NCI-H524 treated with DMSO at 0.1 percent for 48 hours (cell line): Measurements from ENCODE around the gene CDH16.

Experiments
- DNase-seq: peaks from one replicate; lab custom pipeline; 2025; lab: John Stamatoyannopoulos, UW

CDH16 gene

DNA sequence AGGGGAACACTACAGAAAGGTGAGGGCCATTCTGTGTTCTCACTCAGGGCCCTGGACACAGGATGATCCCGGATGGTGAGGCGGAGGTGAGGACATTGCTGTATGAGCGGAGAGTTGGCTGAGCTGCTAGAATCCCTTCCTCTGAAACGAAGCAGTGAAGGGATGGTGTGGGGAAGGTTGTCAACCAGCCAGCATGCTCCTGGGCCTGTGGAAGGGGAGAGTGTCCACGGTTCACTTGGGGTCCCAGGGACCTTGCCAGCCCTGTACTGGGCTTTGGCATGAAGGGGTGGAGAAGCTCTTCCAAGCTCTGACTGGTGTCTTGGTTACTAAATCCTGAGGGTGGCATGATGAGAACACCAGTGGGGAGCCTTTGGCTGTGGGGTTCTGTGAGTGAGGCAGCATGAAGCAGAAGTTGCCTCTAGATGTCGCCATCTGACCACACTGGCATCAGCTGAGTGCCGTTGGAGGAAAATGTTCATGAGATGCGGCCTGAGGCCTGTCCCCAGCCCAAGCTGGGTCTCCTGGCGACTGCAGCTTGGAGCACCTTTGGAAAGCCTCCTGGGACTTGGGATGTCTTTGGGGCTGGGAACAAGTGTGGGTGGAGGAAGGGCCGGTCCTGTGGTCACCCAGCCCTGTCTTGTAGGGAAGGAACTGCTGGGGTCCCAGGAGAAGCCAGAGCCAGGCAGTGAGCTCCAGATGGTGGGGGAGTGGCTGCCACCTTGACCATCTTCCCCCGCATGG lies 23.6 kb downstream of the CDH16 start:
- DNase-seq, result no peak

DNA sequence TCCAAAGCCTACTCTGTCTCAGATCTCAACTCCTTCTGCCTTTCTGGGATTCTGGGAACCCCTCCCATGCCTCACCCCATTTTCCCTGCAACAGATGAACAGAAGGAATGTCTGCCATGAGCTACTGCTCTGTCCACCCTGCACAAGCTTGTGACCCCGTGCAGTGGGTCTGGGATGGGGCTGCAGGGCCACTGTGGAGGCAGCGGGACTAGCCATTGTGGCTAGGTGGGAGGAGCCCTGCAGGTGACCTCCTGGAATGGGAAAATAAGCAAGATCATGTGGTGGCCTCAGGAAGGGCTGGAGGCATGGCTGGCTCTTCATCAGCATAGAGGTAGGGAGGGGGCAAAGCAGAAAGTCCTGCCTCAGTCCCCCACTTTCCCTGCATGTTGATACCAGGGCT lies 24.6 kb downstream of the CDH16 start:
- DNase-seq, result no peak

DNA sequence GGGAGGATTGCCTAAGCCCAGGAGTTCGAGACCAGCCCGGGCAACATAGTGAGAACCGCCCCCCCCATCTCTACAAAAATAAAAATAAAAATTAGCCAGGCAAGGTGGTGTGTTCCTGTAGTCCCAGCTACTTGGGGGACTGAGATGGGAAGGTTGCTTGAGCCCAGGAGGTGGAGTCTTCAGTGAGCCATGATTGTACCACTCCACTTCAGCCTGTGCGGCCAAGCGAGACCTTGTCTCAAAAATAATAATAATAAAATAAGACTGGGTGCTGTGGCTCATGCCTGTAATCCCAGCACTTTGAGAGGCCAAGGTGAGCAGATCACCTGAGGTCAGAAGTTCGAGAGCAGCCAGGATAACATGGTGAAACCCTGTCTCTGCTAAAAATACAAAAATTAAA lies 26.9 kb downstream of the CDH16 start:
- DNase-seq, result no peak

DNA sequence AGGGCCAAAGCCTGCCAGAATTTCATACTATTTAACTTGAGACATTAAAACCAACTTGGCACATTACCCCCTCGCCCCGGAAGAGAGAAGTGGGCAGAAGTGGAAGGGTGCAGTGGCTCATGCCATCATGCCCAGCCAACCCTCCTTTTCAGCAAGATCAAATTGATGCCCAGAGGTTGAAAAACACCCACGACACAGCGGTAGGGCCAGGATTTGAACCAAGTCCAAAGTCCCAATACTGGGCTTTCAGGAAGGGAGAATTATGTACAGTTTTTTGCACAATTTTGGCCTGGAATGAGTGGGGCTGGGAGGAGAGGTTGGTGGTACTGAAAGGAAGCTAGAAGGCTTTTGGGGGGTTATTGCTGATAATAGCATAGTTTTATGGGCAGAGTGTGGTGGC lies 27.3 kb downstream of the CDH16 start:
- DNase-seq, result no peak

DNA sequence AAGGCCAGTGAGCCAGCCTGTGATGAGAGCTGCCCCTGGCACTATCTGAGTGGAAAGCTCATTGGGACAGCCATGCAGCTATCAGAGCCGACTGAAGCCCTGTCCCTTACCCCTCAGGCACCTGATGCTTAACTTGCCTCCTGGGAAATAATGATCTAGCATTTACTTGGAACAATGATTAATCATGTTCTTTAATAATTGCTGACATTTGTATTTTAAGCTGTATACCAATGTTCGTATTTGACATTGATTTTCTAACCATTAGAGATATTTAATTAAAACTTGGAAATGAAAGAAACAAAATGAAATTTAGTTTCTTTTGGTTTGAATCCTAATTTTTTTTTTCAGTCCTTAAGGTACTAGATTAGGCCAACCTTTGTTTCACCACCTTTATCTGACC lies 27.9 kb downstream of the CDH16 start:
- DNase-seq, result no peak

DNA sequence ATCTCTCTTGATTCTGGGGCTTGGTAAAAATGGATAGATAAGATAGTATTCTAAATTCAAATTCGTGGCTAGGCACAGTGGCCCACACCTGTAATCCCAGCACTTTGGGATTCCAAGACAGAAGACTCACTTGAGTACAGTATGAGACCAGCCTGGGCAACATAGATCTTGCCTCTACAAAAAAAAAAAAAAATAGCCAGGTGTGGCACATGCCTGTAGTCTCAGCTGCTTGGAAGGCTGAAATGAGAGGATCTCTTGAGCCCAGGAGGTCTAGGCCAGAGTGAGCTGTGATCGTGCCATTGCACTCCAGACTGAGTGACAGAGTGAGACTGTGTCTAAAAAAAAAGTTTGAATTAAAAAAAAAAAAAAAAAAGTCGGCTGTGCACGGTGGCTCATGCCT lies 29.1 kb downstream of the CDH16 start:
- DNase-seq, result no peak

DNA sequence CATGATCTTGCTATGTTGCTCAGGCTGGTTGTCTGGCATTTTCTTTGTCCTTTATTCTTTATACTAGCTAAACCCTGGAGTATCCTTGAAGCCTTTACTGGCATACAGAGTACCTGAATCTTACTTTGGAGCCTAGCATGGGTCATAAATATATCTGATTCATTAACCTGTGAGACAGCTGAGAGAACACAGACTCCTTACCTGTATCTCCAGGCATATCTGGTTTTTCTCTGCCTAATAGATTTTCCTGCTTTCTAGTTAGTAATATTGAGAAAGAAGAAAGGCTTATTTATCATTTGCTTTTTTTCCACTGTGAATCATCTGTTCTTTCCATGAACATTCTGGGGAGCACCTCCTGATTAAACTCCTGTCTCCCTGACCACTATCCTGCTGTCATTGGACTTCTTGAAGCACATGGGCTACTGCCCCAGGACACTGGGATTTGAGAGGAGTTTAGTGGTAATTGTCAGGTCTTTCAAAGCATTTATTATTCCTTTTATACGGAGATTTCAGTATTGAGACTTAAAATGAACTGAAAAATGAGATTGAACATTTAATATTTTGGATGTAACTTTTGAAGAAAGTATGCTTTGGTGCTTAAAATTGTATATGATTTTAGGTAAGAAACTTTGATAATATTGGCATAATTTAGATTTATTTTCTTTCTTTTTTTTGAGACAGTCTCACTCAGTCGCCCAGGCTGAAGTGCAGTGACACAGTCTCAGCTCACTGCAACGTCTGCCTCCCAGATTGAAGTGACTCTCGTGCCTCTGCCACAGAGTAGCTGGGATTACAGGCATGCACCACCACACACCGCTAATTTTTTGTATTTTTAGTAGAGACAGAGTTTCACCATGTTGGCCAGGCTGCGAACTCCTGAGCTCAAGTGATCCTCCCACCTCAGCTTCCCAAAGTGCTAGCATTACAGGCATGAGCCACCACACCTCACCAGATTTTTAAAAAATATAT lies 29.8 kb downstream of the CDH16 start:
- DNase-seq, result no peak

DNA sequence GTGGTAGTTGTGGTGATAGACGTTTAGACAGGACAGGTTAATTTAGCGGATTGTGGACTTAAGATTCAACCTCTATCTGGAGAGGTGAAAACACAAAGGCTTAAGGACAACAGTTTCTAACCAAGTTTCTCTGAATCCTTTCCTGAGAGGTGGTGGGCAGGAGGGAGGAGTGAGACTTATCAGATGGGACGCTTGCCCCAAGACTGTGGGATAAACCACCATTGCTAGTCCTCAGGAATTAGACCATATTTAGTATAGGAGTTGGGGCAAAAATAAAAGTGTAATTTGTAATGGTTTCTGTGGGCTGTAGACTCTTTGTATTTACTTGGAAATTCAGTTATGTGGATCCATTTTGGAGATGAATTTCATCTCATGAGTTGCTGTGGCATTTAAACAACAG lies 31.8 kb downstream of the CDH16 start:
- DNase-seq, result no peak

DNA sequence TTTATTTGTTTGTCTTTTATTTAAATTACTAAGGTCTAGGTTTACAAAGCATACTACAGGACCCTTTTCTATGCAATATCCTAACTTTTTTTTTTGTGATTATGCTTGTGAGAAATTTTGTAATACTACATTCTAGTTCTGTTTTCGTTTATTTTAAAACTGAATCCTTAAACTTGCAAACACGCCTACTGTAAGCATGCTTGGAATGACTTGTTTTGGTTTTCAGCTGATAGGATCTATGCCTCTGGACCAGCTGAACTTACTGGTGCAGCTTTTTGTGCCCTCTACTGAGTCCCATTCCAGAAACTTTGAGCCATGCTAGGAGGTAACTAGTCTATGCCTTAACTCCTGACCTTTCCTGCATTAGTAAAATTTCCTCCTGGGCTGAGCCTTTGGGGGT lies 32.4 kb downstream of the CDH16 start:
- DNase-seq, result no peak

DNA sequence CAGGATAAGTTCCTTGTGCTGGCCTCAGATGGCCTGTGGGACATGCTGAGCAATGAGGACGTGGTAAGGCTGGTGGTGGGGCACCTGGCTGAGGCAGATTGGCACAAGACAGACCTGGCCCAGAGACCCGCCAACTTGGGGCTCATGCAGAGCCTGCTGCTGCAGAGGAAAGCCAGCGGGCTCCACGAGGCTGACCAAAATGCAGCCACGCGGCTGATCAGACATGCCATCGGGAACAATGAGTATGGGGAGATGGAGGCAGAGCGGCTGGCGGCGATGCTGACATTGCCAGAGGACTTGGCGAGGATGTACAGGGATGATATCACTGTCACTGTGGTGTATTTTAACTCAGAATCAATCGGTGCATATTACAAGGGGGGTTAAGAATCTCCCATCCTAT lies 33.2 kb downstream of the CDH16 start:
- DNase-seq, result no peak

DNA sequence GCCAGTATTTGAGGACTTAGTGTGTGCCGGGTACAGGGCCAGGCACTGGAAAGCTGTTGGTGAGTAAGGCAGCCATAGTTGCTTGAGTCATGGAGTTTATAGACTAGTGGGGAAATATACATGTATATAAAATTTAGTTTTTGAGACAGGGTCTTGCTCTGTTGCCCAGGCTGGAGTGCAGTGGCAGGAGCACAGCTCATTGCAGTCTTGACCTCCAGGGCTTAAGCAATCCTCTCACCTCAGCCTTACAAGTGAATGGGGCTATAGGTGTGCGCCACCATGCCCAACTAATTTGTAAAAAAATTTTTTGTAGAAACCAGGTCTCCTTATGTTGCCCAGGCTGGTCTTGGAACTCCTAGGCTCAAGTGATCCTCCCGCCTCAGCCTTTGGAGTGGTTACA lies 36.0 kb downstream of the CDH16 start:
- no peak for DNase-seq

DNA sequence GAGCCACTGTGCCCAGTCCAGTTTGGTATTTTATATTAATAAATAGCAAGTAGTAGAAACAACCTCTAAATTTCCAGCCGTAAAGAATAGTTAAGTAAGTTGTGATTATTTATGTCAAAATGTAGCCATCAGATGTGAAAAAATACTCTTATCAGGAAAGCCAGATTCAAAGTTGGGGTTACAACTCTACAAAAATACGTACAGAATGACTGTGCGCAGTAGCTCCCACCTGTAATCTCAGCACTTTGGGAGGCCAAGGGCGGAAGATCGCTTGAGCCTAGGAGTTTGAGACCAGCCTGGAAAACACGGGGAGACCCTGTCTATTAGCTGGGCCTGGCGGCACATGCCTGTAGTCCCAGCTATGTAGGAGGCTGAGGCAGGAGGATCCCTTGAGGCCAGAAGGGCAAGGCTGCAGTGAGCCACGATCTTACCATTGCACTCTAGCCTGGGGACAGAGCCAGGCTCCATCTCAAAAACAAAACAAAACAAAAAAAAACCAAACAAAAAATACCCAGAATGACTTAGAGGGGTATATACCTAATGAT lies 36.6 kb downstream of the CDH16 start:
- no peak for DNase-seq

DNA sequence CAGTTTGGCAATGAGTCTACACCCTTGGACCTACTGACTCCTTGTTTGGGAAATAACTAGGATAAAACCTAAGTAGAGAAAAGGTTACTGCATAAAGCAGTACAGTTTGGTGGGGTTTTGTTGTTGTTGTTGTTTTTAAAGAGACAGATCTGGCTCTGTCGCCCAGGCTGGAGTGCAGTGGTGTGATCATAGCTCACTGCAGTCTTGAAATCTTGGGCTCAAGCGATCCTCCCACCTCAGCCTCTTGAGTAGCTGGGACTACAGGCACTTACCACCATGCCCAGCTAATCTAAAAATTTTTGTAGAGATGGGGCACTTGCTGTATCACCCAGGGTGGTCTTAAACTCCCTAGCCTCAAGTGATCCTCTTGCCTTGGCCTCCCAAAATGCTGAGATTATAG lies 37.1 kb downstream of the CDH16 start:
- DNase-seq, result no peak

DNA sequence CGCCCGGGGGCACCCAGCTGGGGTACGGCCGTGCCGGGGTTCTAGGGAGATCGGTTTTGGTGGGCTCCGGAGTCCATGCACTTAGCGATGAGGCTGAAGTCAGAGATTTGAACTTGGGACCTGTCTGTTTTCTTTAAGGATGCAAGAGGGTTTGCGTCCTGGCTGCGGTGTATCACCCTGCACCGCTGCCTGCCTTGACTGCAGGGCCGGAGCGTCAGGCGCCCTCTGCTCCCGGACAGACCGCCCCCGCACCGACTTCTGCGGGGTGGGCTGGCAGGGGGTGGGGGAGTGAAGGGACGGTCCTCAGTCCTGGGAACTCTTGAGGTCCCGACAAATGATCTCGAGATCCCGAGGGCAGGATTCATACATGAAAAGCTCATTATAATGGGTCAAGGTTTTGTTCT lies 37.7 kb downstream of the CDH16 start:
- no peak for DNase-seq

DNA sequence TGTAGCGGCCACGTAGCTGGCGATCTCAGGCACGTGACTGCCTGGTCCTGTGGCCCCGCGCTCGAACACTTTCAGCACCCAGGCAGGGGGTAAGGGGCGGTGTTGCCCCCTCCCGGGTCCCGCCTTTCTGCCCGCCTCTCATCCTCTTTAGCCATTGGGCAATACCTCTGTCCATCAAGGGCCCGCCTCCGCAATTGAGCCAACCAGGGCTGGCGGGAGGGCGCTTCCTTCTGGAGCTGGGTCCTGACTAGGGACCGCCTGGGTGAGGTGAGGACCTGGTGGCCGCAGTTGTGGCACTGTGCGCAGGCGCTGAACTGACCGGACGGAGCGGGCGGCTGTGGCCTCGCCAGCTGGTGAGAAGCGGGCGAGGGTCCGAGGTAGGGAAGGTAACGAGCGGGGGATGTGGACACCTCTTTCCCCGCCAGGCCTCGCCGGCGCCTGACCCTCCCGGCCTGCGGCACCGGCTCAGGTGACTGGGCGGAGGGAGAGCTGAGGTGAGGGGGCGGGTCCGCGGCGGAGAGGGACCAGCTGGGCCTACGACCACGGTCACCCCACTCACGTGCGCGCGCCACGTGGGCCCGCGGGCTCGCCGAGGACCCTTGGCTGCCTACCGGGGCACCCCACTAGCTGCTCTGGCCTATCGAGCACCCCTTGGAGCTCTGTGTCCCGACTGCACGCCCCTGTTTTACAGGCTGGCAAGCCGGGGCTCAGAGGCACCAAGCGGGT lies 38.2 kb downstream of the CDH16 start, which contains the start of gene PDP2:
PDP2 (plus strand) TSS at position 228 of the 726 bp plus-strand sequence. CDS start 3,770 bp downstream, outside the sequence.
- DNase-seq, result peak; percentile 88

DNA sequence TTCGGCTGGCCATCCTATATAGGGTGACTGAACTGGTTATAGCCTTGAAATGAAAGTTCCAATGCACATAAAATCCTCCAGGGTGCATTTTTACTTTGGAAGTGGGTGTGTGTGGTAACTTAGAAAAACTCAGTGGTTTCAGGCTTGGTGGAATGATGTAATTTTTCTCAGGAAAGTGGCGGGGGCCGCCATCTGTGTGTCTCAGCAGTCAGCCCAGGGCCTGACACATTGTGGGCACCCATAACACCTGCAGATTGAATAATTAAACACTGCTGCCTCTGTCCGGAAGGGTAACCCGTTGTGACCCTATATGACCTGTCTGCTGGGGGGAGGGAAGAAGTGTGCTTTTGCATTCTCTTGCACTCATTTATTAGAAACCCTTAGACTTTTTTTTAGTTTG lies 40.6 kb downstream of the CDH16 start:
- no peak for DNase-seq

DNA sequence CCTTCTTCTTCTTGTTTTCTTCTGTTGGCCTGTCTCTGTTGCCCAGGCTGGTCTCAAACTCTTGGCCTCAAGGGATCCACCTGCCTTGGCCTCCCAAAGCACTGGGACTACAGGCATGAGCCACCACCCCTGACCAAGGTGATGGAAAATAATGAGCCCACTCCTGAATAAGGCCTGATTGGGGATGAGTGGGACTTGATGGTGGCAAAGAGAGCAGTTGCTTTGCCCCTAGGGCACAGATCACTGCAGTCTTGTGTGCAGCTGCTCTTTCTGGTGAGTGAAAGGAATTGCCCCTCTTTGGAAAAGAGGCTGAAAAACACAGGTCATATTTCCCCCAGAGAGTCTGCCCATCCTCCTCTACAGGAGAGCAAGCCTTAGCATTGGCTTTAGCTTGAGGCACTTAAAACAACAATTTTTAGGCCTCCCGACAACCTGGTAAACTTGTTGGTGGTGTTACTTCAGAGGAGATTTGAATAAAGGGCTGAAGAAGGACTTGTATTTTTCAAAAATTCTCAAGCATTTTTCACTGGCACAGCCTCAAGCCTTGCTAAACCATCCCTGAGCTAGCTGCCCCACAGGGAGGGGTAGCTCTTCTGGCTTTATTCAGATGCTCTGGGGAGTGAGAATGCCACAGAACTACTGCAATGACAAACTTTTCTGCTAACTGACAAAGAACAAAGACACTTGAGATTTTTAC lies 44.5 kb downstream of the CDH16 start:
- no peak for DNase-seq

DNA sequence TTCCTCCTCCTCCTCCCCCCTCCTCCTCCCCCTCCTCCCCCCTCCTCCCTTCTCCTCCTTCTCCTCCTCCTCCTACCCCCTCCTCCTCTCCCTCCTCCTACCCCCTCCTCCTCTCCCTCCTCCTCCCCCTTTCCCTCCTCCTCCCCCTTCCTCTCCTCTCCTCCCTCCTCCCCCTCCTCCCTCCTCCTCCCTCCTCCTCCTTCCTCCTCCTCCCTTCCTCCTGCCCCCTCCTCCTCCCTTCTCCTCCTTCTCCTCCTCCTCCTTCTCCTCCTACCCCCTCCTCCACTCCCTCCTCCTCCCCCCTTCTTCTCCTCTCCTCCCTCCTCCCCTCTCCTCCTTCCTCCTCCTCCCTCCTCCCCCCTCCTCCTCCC lies 45.0 kb downstream of the CDH16 start:
- DNase-seq, result no peak

DNA sequence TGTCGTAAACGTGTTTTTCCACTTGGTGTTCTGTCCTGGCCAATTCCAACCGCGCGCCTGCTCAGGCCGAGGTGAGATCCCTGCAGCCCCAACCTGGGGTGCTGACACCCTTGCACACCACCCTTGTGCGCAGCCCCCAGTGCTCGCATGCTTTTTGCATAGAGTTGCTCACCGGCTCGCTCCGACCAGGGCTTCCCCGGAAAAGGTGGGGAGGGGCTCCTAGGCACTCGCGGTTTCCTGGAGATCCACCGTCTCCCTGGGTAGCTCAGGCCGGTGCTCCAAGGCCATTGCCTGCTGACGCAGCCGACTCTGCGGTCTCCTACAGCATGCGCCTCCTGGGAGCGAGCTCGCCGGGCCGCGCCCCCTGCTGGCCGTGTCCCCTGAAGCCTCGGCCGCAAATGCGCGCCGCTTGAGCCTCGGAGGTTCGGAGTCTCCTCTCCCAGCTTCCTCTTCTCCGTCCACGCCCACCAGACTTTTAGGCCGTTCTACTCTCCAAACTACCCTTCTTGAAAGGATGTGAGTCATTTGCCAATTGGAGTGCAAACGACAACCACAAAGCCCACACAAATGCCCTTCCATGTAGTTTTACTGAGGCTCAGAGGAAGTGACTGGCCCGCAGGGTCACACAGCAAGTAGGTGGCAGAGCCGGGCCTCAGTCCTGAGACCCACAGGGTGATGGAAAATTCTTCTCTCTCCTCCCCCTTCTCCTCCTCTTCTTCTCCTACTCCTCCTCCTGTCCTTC lies 45.6 kb downstream of the CDH16 start:
- peak; percentile 28 for DNase-seq

DNA sequence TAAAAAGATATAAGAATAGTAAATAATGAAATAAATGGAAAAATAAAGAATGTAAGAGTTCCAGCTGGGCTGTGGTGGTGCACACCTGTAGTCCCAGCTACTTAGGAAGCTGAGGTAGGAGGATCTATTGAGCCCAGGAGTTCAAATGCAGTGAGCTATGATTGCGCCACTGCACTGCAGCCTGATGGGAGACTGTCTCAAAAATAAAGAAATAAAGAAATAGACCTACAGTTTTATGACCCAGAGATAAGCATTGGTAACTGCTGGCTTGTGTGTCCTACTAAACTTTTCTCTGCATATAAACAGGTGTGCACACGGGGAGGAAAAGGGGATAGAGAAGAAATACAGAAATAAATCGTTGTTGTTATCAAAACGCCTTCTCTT lies 46.1 kb downstream of the CDH16 start:
- DNase-seq, result no peak

DNA sequence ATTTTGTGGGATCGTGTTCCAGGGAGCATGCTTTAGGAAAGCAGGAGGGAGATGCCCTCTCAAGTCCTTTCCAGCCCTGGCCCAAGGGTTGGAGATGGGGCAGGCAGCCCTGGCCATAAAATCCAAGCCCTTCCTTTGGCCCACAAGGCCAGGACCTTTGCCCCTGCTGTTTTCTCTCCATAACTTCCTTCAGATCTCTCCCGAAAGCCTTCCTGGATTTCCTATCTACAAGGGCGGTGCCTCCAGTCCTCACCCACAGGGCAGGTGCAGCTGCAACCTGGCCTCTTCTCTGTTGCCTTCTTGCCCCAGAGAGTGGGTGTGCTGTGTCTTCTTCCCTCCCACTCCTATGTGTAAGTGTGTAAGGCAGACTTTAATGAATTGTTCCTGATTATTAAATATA lies 46.8 kb downstream of the CDH16 start:
- no peak for DNase-seq
